ENCODE results near the gene EPB41. TPM values are rescaled to one million over a fixed set of nuclear protein-coding genes. Genes with fewer than 3 reads are reported as not detected.

Gene EPB41
- total and polyA plus RNA-seq, 2 donors (not counting 3 experiments of a cell fraction or from before 2014, with no cell fraction given) = 22.3 to 45.7 TPM

DNA sequence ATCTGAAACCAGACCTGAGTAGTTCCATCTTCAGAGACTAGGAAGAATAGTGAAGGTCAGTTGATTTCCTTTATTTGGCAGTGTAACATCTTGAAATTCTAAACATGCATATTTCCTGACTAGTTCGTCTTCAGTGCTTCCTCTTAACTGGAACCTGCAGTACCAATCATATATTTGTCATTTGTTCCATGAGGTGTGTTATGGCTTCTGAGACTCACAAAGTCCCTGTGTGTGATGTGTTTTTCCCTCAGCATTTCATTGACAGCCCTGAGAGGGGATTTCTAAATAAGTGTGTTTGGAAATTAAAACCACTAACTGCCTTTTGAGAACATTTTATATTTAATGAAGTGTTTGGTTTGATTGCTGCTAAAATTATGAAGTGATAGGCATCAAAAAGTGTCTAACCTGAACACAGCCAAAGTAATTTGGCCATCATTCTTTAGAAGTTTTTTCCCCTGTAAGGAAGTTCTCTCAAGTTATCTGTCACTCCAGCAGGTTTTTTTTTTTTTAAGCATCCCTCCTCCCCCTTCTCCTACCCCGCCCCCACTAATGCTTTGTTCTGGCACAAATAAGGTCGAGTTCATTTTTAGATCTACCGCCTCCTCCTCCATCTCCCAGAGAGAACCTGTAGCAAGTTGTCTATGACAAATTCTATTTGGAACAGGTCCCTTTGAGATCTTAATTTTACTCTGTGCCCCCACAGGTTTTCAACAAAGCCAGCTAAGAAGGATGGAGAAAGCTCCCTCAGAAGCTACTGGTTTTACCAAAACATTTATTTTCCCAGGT is 148.0 kb downstream of the EPB41 start:
- Histone ChIP-seq H3K27me3 (ENCODE audit: control insufficient read depth in 2 of 2, insufficient read depth in 2 of 2, low read length in 2 of 2) (no peaks in the 10 kb centered on the region), H3K4me1 (ENCODE audit: control insufficient read depth, extremely low read depth, insufficient read depth, low read length) (no peaks in the 10 kb centered on the region), H3K27ac (ENCODE audit: insufficient read depth, low read depth, low read length) (no peak overlapping the region), H3K4me3 (replicated peaks in 1 of 3; ENCODE audit: insufficient read depth in 1 of 3, low read depth in 1 of 3, low read length in 3 of 3) (no peak overlapping the region), H2AFZ (ENCODE audit: low read depth, low read length) (no peak overlapping the region), H3K9me1 (replicated peaks; ENCODE audit: control insufficient read depth, extremely low read depth, insufficient read depth, low read length) (no peaks in the 10 kb centered on the region), H3K36me3 (ENCODE audit: control insufficient read depth in 2 of 2, extremely low read depth in 1 of 2, insufficient read depth in 2 of 2, low read length in 2 of 2) (peaks cover 0 to 3% of the 10 kb centered on the region in 2 experiments), H3K9me3 (replicated peaks; ENCODE audit: control insufficient read depth, insufficient read depth, low read length) (no peaks in the 10 kb centered on the region), H3K9ac (replicated peaks; ENCODE audit: extremely low read depth, insufficient read depth, low read length) (no peak overlapping the region), H3K79me2 (ENCODE audit: control insufficient read depth, insufficient read depth, low read length) (no peaks in the 10 kb centered on the region), H4K20me1 (replicated peaks; ENCODE audit: control insufficient read depth, extremely low read depth, insufficient read depth, low read length) (no peaks in the 10 kb centered on the region), H3K4me2 (ENCODE audit: insufficient read depth, low read length) (no peak overlapping the region)
- no peak for DNase-seq (ENCODE audit: low read depth, low spot score)
- TF ChIP-seq POLR2A (IDR thresholded peaks at IDR 0.05; ENCODE audit: low read depth, low read length) (no peak), POLR2AphosphoS5 (IDR thresholded peaks at IDR 0.05; ENCODE audit: insufficient read depth, low read depth, low read length) (no peak), CTCF (IDR thresholded peaks at IDR 0.05; ENCODE audit: extremely low read depth in 1 of 2, insufficient read depth in 1 of 2, low read depth in 1 of 2, low read length in 2 of 2) (no peak), MYC (IDR thresholded peaks at IDR 0.05; ENCODE audit: low read depth, low read length) (no peak), EZH2 (IDR thresholded peaks at IDR 0.05; ENCODE audit: borderline replicate concordance, low read depth, low read length, severe bottlenecking) (no peak), JUN (IDR thresholded peaks at IDR 0.05; ENCODE audit: borderline replicate concordance, insufficient read depth, insufficient read length, low read depth) (no peak), GATA2 (IDR thresholded peaks at IDR 0.05; ENCODE audit: insufficient read depth, insufficient read length, low read depth, low read length) (no peak), FOS (IDR thresholded peaks at IDR 0.05; ENCODE audit: borderline replicate concordance, insufficient read depth, low read length) (no peak)
- TF ChIP-seq, protein P1, sequence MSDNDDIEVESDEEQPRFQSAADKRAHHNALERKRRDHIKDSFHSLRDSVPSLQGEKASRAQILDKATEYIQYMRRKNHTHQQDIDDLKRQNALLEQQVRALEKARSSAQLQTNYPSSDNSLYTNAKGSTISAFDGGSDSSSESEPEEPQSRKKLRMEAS (IDR thresholded peaks at IDR 0.05; ENCODE audit: insufficient read depth, insufficient read length) = no peak
- no TSS peak for BruUV-seq (replicated peaks)
- POLR2A ChIA-PET = no interaction called here
- dilution Hi-C loops (cut with MboI; ENCODE audit: extremely low pct_ligation_motif_present, low sequenced_read_pairs) (no loop called here), intact Hi-C loops (cut with micrococcal nuclease) (loop anchor here (5.0 kb wide), 1 partner anchor 235 kb away; no protein-coding TSS in a partner anchor)
- CTCF ChIA-PET = interaction anchor here (1.0 to 1.3 kb wide), 3 partner anchors 9 to 29 kb away, joined by 3 to 4 read pairs (median 3); no protein-coding TSS in a partner anchor
- no peak for FAIRE-seq

Data from endothelial cell of umbilical vein (primary cell).